HEK293 (cell line): ENCODE data around the gene WRAP73.
A peak's percentile ranks its signal among the peaks of the same experiment; 100 is the strongest.

Experiments used
- CTCF ChIA-PET: fragments of 350-600 bp; formaldehyde crosslinking; extraction: SDS; loops from one replicate; lab custom pipeline; 2021; ENCODE audit warnings: antibody characterized with exemption; lab: Yijun Ruan, JAX
- POLR2A ChIA-PET: fragments of 300-600 bp; formaldehyde crosslinking; extraction: SDS; loops from one replicate; lab custom pipeline; 2020; ENCODE audit warnings: antibody characterized with exemption, inconsistent platforms; lab: Yijun Ruan, JAX
- H3K27ac ChIP-seq: fragments of 200-500 bp; sonication (Bioruptor generic); 2 replicates; pipeline ENCODE4 v1.5.1; 2014; ENCODE audit warnings: low read depth, low read length, control low read depth, inconsistent platforms; ENCODE audit errors: extremely low read depth
- H3K36me3 ChIP-seq, 2 experiments: fragments of 200-500 bp in 1 of 2; sonication (Bioruptor generic) in 1 of 2; 1 replicate in 1 of 2; 2 replicates in 1 of 2; pipeline ENCODE4 v1.5.1; 2014 to 2017; ENCODE audit warnings: inconsistent platforms in 2 of 2, low read length in 2 of 2; ENCODE audit not compliant: control insufficient read depth in 2 of 2, insufficient read depth in 1 of 2
- H3K4me1 ChIP-seq: fragments of 200-500 bp; sonication (Bioruptor generic); 2 replicates; pipeline ENCODE4 v1.5.1; 2014; ENCODE audit warnings: mild to moderate bottlenecking, low read length, inconsistent platforms; ENCODE audit not compliant: control insufficient read depth, insufficient read depth
- H3K4me3 ChIP-seq: 2 replicates; pipeline ENCODE4 v1.5.1; 2011; ENCODE audit warnings: low read depth, mild to moderate bottlenecking, control low read depth, low read length, moderate library complexity
- H3K9me3 ChIP-seq: fragments of 200-500 bp; sonication (Bioruptor generic); 2 replicates; pipeline ENCODE4 v1.5.1; 2014; ENCODE audit warnings: low read depth, low read length, inconsistent platforms; ENCODE audit not compliant: control insufficient read depth, insufficient read depth
- ELK4 ChIP-seq: IDR thresholded peaks from 2 replicates; pipeline ENCODE4 v1.6.1; 2011; ENCODE audit warnings: mild to moderate bottlenecking, low read depth, low read length, borderline replicate concordance
- GLIS1 ChIP-seq: fragments of 450-650 bp; formaldehyde crosslinking; IDR thresholded peaks from 2 replicates; pipeline ENCODE4 v1.5.1; 2016; ENCODE audit warnings: missing biosample characterization, missing genetic modification characterization
- GLIS2 ChIP-seq: fragments of 450-650 bp; formaldehyde crosslinking; IDR thresholded peaks from 2 replicates; pipeline ENCODE4 v1.5.1; 2016; ENCODE audit warnings: missing biosample characterization, missing genetic modification characterization
- KLF1 ChIP-seq: fragments of 450-650 bp; formaldehyde crosslinking; IDR thresholded peaks from 2 replicates; pipeline ENCODE4 v1.5.1; 2016; ENCODE audit warnings: missing biosample characterization, missing genetic modification characterization
- REPIN1 ChIP-seq: fragments of 450-650 bp; formaldehyde crosslinking; IDR thresholded peaks from 2 replicates; pipeline ENCODE4 v1.5.1; 2017; ENCODE audit warnings: missing biosample characterization, missing genetic modification characterization, low read depth
- SCRT2 ChIP-seq: fragments of 450-650 bp; formaldehyde crosslinking; IDR thresholded peaks from 2 replicates; pipeline ENCODE4 v1.5.1; 2016; ENCODE audit warnings: missing biosample characterization, missing genetic modification characterization
- SP7 ChIP-seq: fragments of 450-650 bp; formaldehyde crosslinking; IDR thresholded peaks from 2 replicates; pipeline ENCODE4 v1.5.1; 2016; ENCODE audit warnings: missing biosample characterization, missing genetic modification characterization
- WT1 ChIP-seq: fragments of 450-650 bp; formaldehyde crosslinking; IDR thresholded peaks from 2 replicates; pipeline ENCODE4 v1.5.1; 2016; ENCODE audit warnings: missing biosample characterization, missing genetic modification characterization
- ZBTB8A ChIP-seq: fragments of 450-650 bp; formaldehyde crosslinking; IDR thresholded peaks from 2 replicates; pipeline ENCODE4 v1.5.1; 2016; ENCODE audit warnings: missing biosample characterization, missing genetic modification characterization
- ZFP37 ChIP-seq: fragments of 450-650 bp; formaldehyde crosslinking; IDR thresholded peaks from 2 replicates; pipeline ENCODE4 v1.5.1; 2016; ENCODE audit warnings: missing biosample characterization, missing genetic modification characterization
- ZIC2 ChIP-seq: fragments of 450-650 bp; formaldehyde crosslinking; IDR thresholded peaks from 2 replicates; pipeline ENCODE4 v1.5.1; 2016; ENCODE audit warnings: missing biosample characterization, missing genetic modification characterization
- ZNF140 ChIP-seq: fragments of 450-650 bp; formaldehyde crosslinking; IDR thresholded peaks from 2 replicates; pipeline ENCODE4 v1.5.1; 2016; ENCODE audit warnings: missing biosample characterization, missing genetic modification characterization
- ZNF530 ChIP-seq: fragments of 450-650 bp; formaldehyde crosslinking; IDR thresholded peaks from 2 replicates; pipeline ENCODE4 v1.5.1; 2016; ENCODE audit warnings: low read depth, missing biosample characterization, missing genetic modification characterization
- ZNF600 ChIP-seq: fragments of 450-650 bp; formaldehyde crosslinking; IDR thresholded peaks from 2 replicates; pipeline ENCODE4 v1.5.1; 2016; ENCODE audit warnings: missing biosample characterization, missing genetic modification characterization
- ZNF610 ChIP-seq: fragments of 450-650 bp; formaldehyde crosslinking; IDR thresholded peaks from 2 replicates; pipeline ENCODE4 v1.5.1; 2016; ENCODE audit warnings: missing biosample characterization, missing genetic modification characterization, borderline replicate concordance
- ZNF776 ChIP-seq: fragments of 450-650 bp; formaldehyde crosslinking; IDR thresholded peaks from 2 replicates; pipeline ENCODE4 v1.5.0; 2017; ENCODE audit warnings: missing biosample characterization, missing genetic modification characterization, borderline replicate concordance
- ZNF777 ChIP-seq: fragments of 450-650 bp; formaldehyde crosslinking; IDR thresholded peaks from 2 replicates; pipeline ENCODE4 v1.5.1; 2017; ENCODE audit warnings: missing biosample characterization, missing genetic modification characterization, borderline replicate concordance
- ZNF785 ChIP-seq: fragments of 450-650 bp; formaldehyde crosslinking; IDR thresholded peaks from 2 replicates; pipeline ENCODE4 v1.5.1; 2016; ENCODE audit warnings: missing biosample characterization, missing genetic modification characterization
- ZNF792 ChIP-seq: fragments of 450-650 bp; formaldehyde crosslinking; IDR thresholded peaks from 2 replicates; pipeline ENCODE4 v1.5.1; 2016; ENCODE audit warnings: missing biosample characterization, missing genetic modification characterization
- ZNF837 ChIP-seq: fragments of 450-650 bp; formaldehyde crosslinking; IDR thresholded peaks from 2 replicates; pipeline ENCODE4 v1.5.1; 2016; ENCODE audit warnings: missing biosample characterization, missing genetic modification characterization
- TF ChIP-seq, protein P1 (sequence below): fragments of 450-650 bp; formaldehyde crosslinking; IDR thresholded peaks from 2 replicates; pipeline ENCODE4 v1.5.1; 2016; ENCODE audit warnings: missing biosample characterization, missing genetic modification characterization
- TF ChIP-seq, protein P2 (sequence below): fragments of 450-650 bp; formaldehyde crosslinking; IDR thresholded peaks from 2 replicates; pipeline ENCODE4 v1.5.1; 2016; ENCODE audit warnings: missing biosample characterization, missing genetic modification characterization
- TF ChIP-seq, protein P3 (sequence below): fragments of 450-650 bp; formaldehyde crosslinking; IDR thresholded peaks from 2 replicates; pipeline ENCODE4 v1.5.1; 2016; ENCODE audit warnings: missing biosample characterization, missing genetic modification characterization, borderline replicate concordance

The WRAP73 gene

GRCh38 chr1:3689138-3689750 is 39.3 kb upstream of the WRAP73 start:
- peaks cover 0 to 13% of the 10 kb centered on the region in 2 experiments; a peak in 1 of 3 replicates for H3K36me3 ChIP-seq
- no peak overlapping the region for H3K27ac ChIP-seq
- no peaks in the 10 kb centered on the region for H3K4me1 ChIP-seq
- POLR2A ChIA-PET = no interaction called here
- TF ChIP-seq GLIS1 (tag by site-specific recombination) = peak; percentile 63
- peak; percentile 47 for TF ChIP-seq ZBTB8A (tag by site-specific recombination)
- TF ChIP-seq ZIC2 (tag by site-specific recombination) = peak; percentile 68
- no peak for TF ChIP-seq ZNF140 (tag by site-specific recombination)
- no peak for TF ChIP-seq ZFP37 (tag by site-specific recombination)
- TF ChIP-seq REPIN1 (tag by site-specific recombination) = no peak
- no peak for TF ChIP-seq SP7 (tag by site-specific recombination)
- 0 out of 2 replicates have a peak, but pooled peaks have one; percentile 11 for TF ChIP-seq GLIS2
- no peak overlapping the region for H3K4me3 ChIP-seq
- no peaks in the 10 kb centered on the region for H3K9me3 ChIP-seq
- CTCF ChIA-PET = interaction anchor here (1.3 kb wide), 1 partner anchor 35 kb away, joined by 3 read pairs; no protein-coding TSS in a partner anchor

DNA sequence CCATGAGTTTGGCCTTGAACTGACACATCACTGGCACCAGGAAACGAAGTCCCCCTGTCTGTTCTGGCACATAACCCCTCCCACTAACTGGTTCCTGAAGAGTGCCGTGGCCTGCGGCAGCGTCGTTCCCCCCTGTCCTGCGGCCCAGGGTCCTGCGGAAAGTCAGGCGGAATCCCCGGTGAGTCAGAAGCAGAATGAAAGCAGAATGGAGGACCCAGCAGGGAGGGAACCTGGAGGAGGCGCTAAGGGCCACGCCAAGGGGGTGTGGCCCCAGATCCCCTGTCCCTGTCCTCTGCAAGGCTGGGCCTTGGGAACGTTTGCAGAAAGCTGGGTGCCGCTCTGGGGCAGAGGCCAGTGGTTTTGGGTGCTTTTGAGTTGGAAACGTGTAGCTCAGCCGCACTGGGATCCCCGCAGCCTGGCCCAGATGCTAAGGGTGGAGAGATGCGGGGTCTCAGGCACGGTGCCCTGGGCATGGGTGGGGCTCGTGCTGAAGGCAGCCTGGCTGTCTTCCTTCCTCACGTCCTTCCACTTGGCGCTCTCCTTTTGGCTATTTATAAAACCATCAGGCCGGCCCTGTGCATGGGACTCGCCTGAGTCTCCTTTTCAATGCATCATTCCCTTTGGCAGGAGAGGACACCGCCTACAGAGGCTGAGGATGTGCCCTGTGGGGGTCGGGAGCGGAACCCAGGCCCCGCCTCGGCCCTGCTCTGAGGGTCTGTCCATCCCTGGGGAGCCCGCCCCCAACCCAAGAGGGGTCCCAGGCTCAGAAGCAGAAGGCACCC is 38.6 kb upstream of the WRAP73 start:
- POLR2A ChIA-PET = no interaction called here
- no peaks in the 10 kb centered on the region for H3K9me3 ChIP-seq
- H3K36me3 ChIP-seq = peaks cover 0 to 15% of the 10 kb centered on the region in 2 experiments; a peak in 1 of 3 replicates
- no peak overlapping the region for H3K27ac ChIP-seq
- CTCF ChIA-PET = interaction anchor here (1.3 kb wide), 1 partner anchor 36 kb away, joined by 3 read pairs; no protein-coding TSS in a partner anchor
- H3K4me1 ChIP-seq = no peaks in the 10 kb centered on the region
- no peak for TF ChIP-seq ZNF785 (tag by site-specific recombination)
- TF ChIP-seq ELK4 = no peak
- peak; percentile 41; the same call in 1 of the 2 replicates for TF ChIP-seq KLF1 (tag by site-specific recombination)
- peak; percentile 87 for TF ChIP-seq ZNF600 (tag by site-specific recombination)
- TF ChIP-seq ZIC2 (tag by site-specific recombination) = peak; percentile 68
- TF ChIP-seq, protein P1, sequence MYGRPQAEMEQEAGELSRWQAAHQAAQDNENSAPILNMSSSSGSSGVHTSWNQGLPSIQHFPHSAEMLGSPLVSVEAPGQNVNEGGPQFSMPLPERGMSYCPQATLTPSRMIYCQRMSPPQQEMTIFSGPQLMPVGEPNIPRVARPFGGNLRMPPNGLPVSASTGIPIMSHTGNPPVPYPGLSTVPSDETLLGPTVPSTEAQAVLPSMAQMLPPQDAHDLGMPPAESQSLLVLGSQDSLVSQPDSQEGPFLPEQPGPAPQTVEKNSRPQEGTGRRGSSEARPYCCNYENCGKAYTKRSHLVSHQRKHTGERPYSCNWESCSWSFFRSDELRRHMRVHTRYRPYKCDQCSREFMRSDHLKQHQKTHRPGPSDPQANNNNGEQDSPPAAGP (tag by site-specific recombination) = 0 out of 2 replicates have a peak, but pooled peaks have one; percentile 29
- no peak for TF ChIP-seq ZNF792
- TF ChIP-seq, protein P2, sequence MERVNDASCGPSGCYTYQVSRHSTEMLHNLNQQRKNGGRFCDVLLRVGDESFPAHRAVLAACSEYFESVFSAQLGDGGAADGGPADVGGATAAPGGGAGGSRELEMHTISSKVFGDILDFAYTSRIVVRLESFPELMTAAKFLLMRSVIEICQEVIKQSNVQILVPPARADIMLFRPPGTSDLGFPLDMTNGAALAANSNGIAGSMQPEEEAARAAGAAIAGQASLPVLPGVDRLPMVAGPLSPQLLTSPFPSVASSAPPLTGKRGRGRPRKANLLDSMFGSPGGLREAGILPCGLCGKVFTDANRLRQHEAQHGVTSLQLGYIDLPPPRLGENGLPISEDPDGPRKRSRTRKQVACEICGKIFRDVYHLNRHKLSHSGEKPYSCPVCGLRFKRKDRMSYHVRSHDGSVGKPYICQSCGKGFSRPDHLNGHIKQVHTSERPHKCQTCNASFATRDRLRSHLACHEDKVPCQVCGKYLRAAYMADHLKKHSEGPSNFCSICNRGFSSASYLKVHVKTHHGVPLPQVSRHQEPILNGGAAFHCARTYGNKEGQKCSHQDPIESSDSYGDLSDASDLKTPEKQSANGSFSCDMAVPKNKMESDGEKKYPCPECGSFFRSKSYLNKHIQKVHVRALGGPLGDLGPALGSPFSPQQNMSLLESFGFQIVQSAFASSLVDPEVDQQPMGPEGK (tag by site-specific recombination) = 0 out of 2 replicates have a peak, but pooled peaks have one; percentile 18
- TF ChIP-seq ZNF777 (tag by site-specific recombination) = no peak
- H3K4me3 ChIP-seq = no peak overlapping the region

- no peaks in the 10 kb centered on the region for H3K9me3 ChIP-seq
- ChIA-PET POLR2A (no interaction called here), CTCF (interaction anchor here (1.0 to 2.2 kb wide), 2 partner anchors 8 to 37 kb away, joined by 3 to 8 read pairs; no protein-coding TSS in a partner anchor)
- no peak overlapping the region for H3K27ac ChIP-seq
- no peak overlapping the region for H3K4me3 ChIP-seq
- H3K4me1 ChIP-seq = no peaks in the 10 kb centered on the region
- H3K36me3 ChIP-seq = peaks cover 0 to 24% of the 10 kb centered on the region in 2 experiments; a peak in 1 of 3 replicates
- no peak for TF ChIP-seq ZNF610 (tag by site-specific recombination)
- TF ChIP-seq ZNF837 (tag by site-specific recombination) = no peak
- TF ChIP-seq ZNF776 (tag by site-specific recombination) = no peak
- TF ChIP-seq ZNF530 (tag by site-specific recombination) = no peak
- TF ChIP-seq SCRT2 (tag by site-specific recombination) = peak; percentile 48; the same call in 1 of the 2 replicates
- peak; percentile 43; the same call in 1 of the 2 replicates for TF ChIP-seq WT1
- TF ChIP-seq, protein P3, sequence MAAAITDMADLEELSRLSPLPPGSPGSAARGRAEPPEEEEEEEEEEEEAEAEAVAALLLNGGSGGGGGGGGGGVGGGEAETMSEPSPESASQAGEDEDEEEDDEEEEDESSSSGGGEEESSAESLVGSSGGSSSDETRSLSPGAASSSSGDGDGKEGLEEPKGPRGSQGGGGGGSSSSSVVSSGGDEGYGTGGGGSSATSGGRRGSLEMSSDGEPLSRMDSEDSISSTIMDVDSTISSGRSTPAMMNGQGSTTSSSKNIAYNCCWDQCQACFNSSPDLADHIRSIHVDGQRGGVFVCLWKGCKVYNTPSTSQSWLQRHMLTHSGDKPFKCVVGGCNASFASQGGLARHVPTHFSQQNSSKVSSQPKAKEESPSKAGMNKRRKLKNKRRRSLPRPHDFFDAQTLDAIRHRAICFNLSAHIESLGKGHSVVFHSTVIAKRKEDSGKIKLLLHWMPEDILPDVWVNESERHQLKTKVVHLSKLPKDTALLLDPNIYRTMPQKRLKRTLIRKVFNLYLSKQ (tag by site-specific recombination) = no peak
Observed at GRCh38 chr1:3687504-3687903, 37.6 kb upstream of the WRAP73 start.
